HCT116 (cell line): ENCODE results near the gene PRKCQ. TPM values are rescaled to one million over a fixed set of nuclear protein-coding genes. Genes with fewer than 3 reads are reported as not detected.

Experiments used
- ATAC-seq: fragments of 200-7000 bp; cut with Tn5 transposase; 2 replicates; pipeline ENCODE4 v1.9.1; 2020; ENCODE audit warnings: mild to moderate bottlenecking, moderate library complexity
- BruUV-seq: library from RNA; stranded (reverse); fragments of 400-500 nt; replicated peaks from 2 replicates; lab custom pipeline; 2021; lab: Mats Ljungman, UMichigan
- CTCF ChIA-PET: fragments of 300-600 bp; sonication (Branson Sonifier 250); formaldehyde crosslinking; loops from one replicate; lab custom pipeline; 2021; ENCODE audit warnings: antibody characterized with exemption; lab: Charles Lee
- POLR2A ChIA-PET: fragments of 300-600, 350-600 bp; sonication (Branson Sonifier 250); formaldehyde crosslinking; loops from one replicate; lab custom pipeline; 2021; ENCODE audit warnings: antibody characterized with exemption; lab: Charles Lee
- RAD21 ChIA-PET, 2 experiments: fragments of 300-600 bp; sonication (Branson Sonifier 250); formaldehyde crosslinking; loops; one replicate each; lab custom pipeline; 2023; ENCODE audit warnings: low total read pairs in 2 of 2; ENCODE audit not compliant: uncharacterized antibody in 2 of 2, unreplicated experiment in 2 of 2, low non-redundant PET in 1 of 2; lab: Charles Lee
- DNase-seq: peaks from one replicate; pipeline ENCODE4 v3.0.0-alpha.2; 2010; ENCODE audit warnings: low read depth, low spot score
- H2AFZ ChIP-seq: fragments of 200-600 bp; shearing (Covaris generic), sonication (generic); 2 replicates; pipeline ENCODE4 v1.6.1; 2017; ENCODE audit warnings: low read depth, mixed run types, mixed read lengths, antibody characterized with exemption, low read length; ENCODE audit not compliant: poor library complexity, severe bottlenecking
- H3K27ac ChIP-seq: 2 replicates; pipeline ENCODE4 v1.5.1; 2012; ENCODE audit warnings: low read depth, low read length
- H3K27me3 ChIP-seq: fragments of 200-600 bp; sonication (generic); 2 replicates; pipeline ENCODE4 v1.6.1; 2016; ENCODE audit warnings: mixed run types, low read length, mixed read lengths; ENCODE audit not compliant: insufficient read depth
- H3K36me3 ChIP-seq, 2 experiments: fragments of 200-500 bp in 1 of 2; fragments of 200-600 bp in 1 of 2; sonication (Bioruptor generic) in 1 of 2; sonication (generic) in 1 of 2; 2 replicates each; pipeline versions ENCODE4 v1.5.1 to v1.6.1; 2014 to 2016; ENCODE audit warnings: low read length in 2 of 2, inconsistent platforms in 1 of 2, mixed read lengths in 1 of 2, mixed run types in 1 of 2; ENCODE audit not compliant: insufficient read depth in 2 of 2, control insufficient read depth in 1 of 2
- H3K4me1 ChIP-seq, 2 experiments: fragments of 200-600 bp in 1 of 2; sonication (generic) in 1 of 2; 2 replicates each; pipeline versions ENCODE4 v1.5.1 to v1.6.1; 2012 to 2017; ENCODE audit warnings: low read length in 2 of 2, inconsistent platforms in 1 of 2, mild to moderate bottlenecking in 1 of 2, mixed read lengths in 1 of 2, mixed run types in 1 of 2, moderate library complexity in 1 of 2; ENCODE audit not compliant: insufficient read depth in 2 of 2, control insufficient read depth in 1 of 2
- H3K4me2 ChIP-seq: fragments of 200-600 bp; sonication (generic); 2 replicates; pipeline ENCODE4 v1.6.1; 2017; ENCODE audit warnings: mixed run types, low read length, mixed read lengths
- H3K4me3 ChIP-seq, 2 experiments: fragments of 200-600 bp in 1 of 2; sonication (generic) in 1 of 2; replicated peaks in 1 of 2; 2 replicates each; pipeline ENCODE4 v1.5.1; 2011 to 2016; ENCODE audit warnings: low read length in 2 of 2, control low read depth in 1 of 2, low read depth in 1 of 2, mild to moderate bottlenecking in 1 of 2, mixed read lengths in 1 of 2, mixed run types in 1 of 2
- H3K79me2 ChIP-seq: fragments of 200-600 bp; sonication (generic); 2 replicates; pipeline ENCODE4 v1.6.1; 2017; ENCODE audit warnings: mild to moderate bottlenecking, mixed run types, low read length, moderate library complexity, mixed read lengths; ENCODE audit not compliant: insufficient read depth
- H3K9ac ChIP-seq: fragments of 200-600 bp; sonication (generic); 2 replicates; pipeline ENCODE4 v1.6.1; 2016; ENCODE audit warnings: low read length, mixed read lengths
- H3K9me2 ChIP-seq: fragments of 200-600 bp; sonication (generic), shearing (Covaris generic); 2 replicates; pipeline ENCODE4 v1.6.1; 2017; ENCODE audit warnings: mixed run types, mild to moderate bottlenecking, moderate library complexity; ENCODE audit not compliant: insufficient read depth
- H3K9me3 ChIP-seq, 2 experiments: fragments of 200-500 bp in 1 of 2; fragments of 200-600 bp in 1 of 2; sonication (Bioruptor generic) in 1 of 2; sonication (generic) in 1 of 2; 2 replicates each; pipeline ENCODE4 v1.6.1; 2014 to 2017; ENCODE audit warnings: low read length in 2 of 2, mixed read lengths in 2 of 2, inconsistent platforms in 1 of 2, low read depth in 1 of 2, mild to moderate bottlenecking in 1 of 2, mixed run types in 1 of 2, moderate library complexity in 1 of 2; ENCODE audit not compliant: control insufficient read depth in 1 of 2, insufficient read depth in 1 of 2
- H4K20me1 ChIP-seq: fragments of 200-600 bp; sonication (generic), shearing (Covaris generic); 2 replicates; pipeline ENCODE4 v1.6.1; 2017; ENCODE audit warnings: mixed run types, mild to moderate bottlenecking, moderate library complexity; ENCODE audit not compliant: insufficient read depth
- CEBPB ChIP-seq: IDR thresholded peaks from 2 replicates; pipeline ENCODE4 v1.6.1; 2012; ENCODE audit warnings: low read depth
- EGR1 ChIP-seq: IDR thresholded peaks from 2 replicates; pipeline ENCODE4 v1.6.1; 2012; ENCODE audit warnings: low read depth
- ELF1 ChIP-seq: IDR thresholded peaks from 2 replicates; pipeline ENCODE4 v1.6.1; 2012; ENCODE audit warnings: low read depth, borderline replicate concordance
- EZH2 ChIP-seq: fragments of 200-600 bp; sonication (generic); IDR thresholded peaks from 2 replicates; pipeline ENCODE4 v1.6.1; 2017; ENCODE audit warnings: antibody characterized with exemption, mixed run types
- EZH2phosphoT487 ChIP-seq: fragments of 200-600 bp; IDR thresholded peaks from 2 replicates; pipeline ENCODE4 v1.6.1; 2018; ENCODE audit warnings: antibody characterized with exemption, borderline replicate concordance
- FOSL1 ChIP-seq: IDR thresholded peaks from 2 replicates; pipeline ENCODE4 v1.6.1; 2012; ENCODE audit warnings: low read depth
- JUND ChIP-seq: IDR thresholded peaks from 2 replicates; pipeline ENCODE4 v1.6.1; 2012
- RAD21 ChIP-seq: IDR thresholded peaks from 2 replicates; pipeline ENCODE4 v1.6.1; 2012; ENCODE audit warnings: low read depth, mild to moderate bottlenecking
- SIN3A ChIP-seq: IDR thresholded peaks from 2 replicates; pipeline ENCODE4 v1.6.1; 2012; ENCODE audit warnings: low read depth
- SP1 ChIP-seq: IDR thresholded peaks from 2 replicates; pipeline ENCODE4 v1.6.1; 2012; ENCODE audit warnings: low read depth
- TCF7L2 ChIP-seq: IDR thresholded peaks from 2 replicates; pipeline ENCODE4 v1.7.0; 2011; ENCODE audit warnings: borderline replicate concordance, inconsistent platforms; ENCODE audit not compliant: insufficient read depth, insufficient read length; ENCODE audit errors: extremely low read depth
- YY1 ChIP-seq: IDR thresholded peaks from 2 replicates; pipeline ENCODE4 v1.6.1; 2011; ENCODE audit warnings: low read length, low read depth, moderate library complexity, mild to moderate bottlenecking; ENCODE audit not compliant: insufficient replicate concordance; ENCODE audit errors: extremely low read depth
- ZFX ChIP-seq: fragments of 450-650 bp; IDR thresholded peaks from 2 replicates; pipeline ENCODE4 v1.6.1; 2017
- intact Hi-C: fragments of 100-400 bp; cut with micrococcal nuclease; formaldehyde crosslinking; loops from 2 replicates; pipeline ENCODE4 v1.10.0; 2022
- total RNA-seq: library from RNA; stranded (reverse); gene quantifications from one replicate; pipeline ENCODE4 v1.2.1, GENCODE V29; 2021; ENCODE audit not compliant: unreplicated experiment
- TF ChIP-seq, protein P1 (sequence below): IDR thresholded peaks from 2 replicates; pipeline ENCODE4 v1.6.1; 2011; ENCODE audit warnings: mild to moderate bottlenecking, low read length, moderate library complexity; ENCODE audit not compliant: insufficient replicate concordance; ENCODE audit errors: extremely low read depth
- TF ChIP-seq, protein P2 (sequence below), 3 experiments: fragments of 200-600 bp in 1 of 3; sonication (generic) in 1 of 3; IDR thresholded peaks in 2 of 3; conservative IDR thresholded peaks in 1 of 3; 2 replicates each; pipeline ENCODE4 v1.5.1; 2012 to 2017; ENCODE audit warnings: low read depth in 2 of 3, low read length in 2 of 3, antibody characterized with exemption in 1 of 3, borderline replicate concordance in 1 of 3, control low read depth in 1 of 3, mild to moderate bottlenecking in 1 of 3, mixed read lengths in 1 of 3, mixed run types in 1 of 3, moderate library complexity in 1 of 3; ENCODE audit not compliant: insufficient read depth in 1 of 3
- TF ChIP-seq, protein P3 (sequence below): IDR thresholded peaks from 2 replicates; pipeline ENCODE4 v1.6.1; 2012
- TF ChIP-seq, protein P4 (sequence below): IDR thresholded peaks from 2 replicates; pipeline ENCODE4 v1.6.1; 2012

Gene PRKCQ
- total RNA-seq, 1 experiment from 2014 or later = 0.54 TPM

DNA sequence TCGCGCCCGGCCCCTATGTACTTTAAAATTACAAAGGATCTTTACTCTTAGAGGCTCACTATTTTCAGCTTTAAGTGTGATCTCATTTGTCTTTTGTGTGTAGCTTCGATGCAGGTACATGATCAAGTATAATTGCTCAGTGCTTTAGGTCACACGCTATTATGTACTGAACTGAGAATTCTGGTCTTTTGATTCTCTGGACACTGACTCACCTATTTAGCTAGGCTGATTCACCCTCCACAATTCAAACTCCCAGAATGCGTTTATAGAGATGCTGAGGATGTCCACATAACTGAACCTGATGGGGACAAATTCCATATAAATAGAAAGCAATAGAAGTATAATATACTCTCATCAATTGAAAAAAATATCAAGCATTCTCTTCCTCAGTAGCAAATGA lies 57.8 kb downstream of the PRKCQ start:
- no peaks in the 10 kb centered on the region for H4K20me1 ChIP-seq
- H3K4me2 ChIP-seq = no peak overlapping the region
- no TSS peak for BruUV-seq
- no peak overlapping the region for H3K4me3 ChIP-seq
- H3K27ac ChIP-seq = no peak overlapping the region
- no peaks in the 10 kb centered on the region for H3K9me2 ChIP-seq
- H3K79me2 ChIP-seq = no peaks in the 10 kb centered on the region
- no peaks in the 10 kb centered on the region for H3K36me3 ChIP-seq
- no peak for TF ChIP-seq TCF7L2
- TF ChIP-seq FOSL1 = no peak
- no peak for TF ChIP-seq SIN3A
- no peak for TF ChIP-seq EZH2phosphoT487
- no peak for TF ChIP-seq YY1
- no peak for TF ChIP-seq JUND
- TF ChIP-seq, protein P1, sequence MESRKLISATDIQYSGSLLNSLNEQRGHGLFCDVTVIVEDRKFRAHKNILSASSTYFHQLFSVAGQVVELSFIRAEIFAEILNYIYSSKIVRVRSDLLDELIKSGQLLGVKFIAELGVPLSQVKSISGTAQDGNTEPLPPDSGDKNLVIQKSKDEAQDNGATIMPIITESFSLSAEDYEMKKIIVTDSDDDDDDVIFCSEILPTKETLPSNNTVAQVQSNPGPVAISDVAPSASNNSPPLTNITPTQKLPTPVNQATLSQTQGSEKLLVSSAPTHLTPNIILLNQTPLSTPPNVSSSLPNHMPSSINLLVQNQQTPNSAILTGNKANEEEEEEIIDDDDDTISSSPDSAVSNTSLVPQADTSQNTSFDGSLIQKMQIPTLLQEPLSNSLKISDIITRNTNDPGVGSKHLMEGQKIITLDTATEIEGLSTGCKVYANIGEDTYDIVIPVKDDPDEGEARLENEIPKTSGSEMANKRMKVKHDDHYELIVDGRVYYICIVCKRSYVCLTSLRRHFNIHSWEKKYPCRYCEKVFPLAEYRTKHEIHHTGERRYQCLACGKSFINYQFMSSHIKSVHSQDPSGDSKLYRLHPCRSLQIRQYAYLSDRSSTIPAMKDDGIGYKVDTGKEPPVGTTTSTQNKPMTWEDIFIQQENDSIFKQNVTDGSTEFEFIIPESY = no peak
- TF ChIP-seq, protein P2, sequence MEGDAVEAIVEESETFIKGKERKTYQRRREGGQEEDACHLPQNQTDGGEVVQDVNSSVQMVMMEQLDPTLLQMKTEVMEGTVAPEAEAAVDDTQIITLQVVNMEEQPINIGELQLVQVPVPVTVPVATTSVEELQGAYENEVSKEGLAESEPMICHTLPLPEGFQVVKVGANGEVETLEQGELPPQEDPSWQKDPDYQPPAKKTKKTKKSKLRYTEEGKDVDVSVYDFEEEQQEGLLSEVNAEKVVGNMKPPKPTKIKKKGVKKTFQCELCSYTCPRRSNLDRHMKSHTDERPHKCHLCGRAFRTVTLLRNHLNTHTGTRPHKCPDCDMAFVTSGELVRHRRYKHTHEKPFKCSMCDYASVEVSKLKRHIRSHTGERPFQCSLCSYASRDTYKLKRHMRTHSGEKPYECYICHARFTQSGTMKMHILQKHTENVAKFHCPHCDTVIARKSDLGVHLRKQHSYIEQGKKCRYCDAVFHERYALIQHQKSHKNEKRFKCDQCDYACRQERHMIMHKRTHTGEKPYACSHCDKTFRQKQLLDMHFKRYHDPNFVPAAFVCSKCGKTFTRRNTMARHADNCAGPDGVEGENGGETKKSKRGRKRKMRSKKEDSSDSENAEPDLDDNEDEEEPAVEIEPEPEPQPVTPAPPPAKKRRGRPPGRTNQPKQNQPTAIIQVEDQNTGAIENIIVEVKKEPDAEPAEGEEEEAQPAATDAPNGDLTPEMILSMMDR (IDR thresholded peaks at IDR 0.05 in 2 of 3, conservative IDR thresholded peaks at IDR 0.05 in 1 of 3; ENCODE audit: borderline replicate concordance in 1 of 3, insufficient read depth in 1 of 3, low read depth in 2 of 3, low read length in 2 of 3) = no peak
- no peak for TF ChIP-seq SP1
- TF ChIP-seq, protein P3, sequence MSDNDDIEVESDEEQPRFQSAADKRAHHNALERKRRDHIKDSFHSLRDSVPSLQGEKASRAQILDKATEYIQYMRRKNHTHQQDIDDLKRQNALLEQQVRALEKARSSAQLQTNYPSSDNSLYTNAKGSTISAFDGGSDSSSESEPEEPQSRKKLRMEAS = no peak
- TF ChIP-seq ZFX = no peak
- TF ChIP-seq, protein P4, sequence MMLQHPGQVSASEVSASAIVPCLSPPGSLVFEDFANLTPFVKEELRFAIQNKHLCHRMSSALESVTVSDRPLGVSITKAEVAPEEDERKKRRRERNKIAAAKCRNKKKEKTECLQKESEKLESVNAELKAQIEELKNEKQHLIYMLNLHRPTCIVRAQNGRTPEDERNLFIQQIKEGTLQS = no peak
- TF ChIP-seq EZH2 = no peak
- no peak for TF ChIP-seq RAD21
- no peak for TF ChIP-seq CEBPB
- no peak for TF ChIP-seq ELF1
- TF ChIP-seq EGR1 = no peak
- DNase-seq (no peak), ATAC-seq (no peak)
- intact Hi-C loops = no loop called here
- ChIA-PET CTCF (no interaction called here), RAD21 (no interaction called here), POLR2A (no interaction called here)
- H3K9me3 ChIP-seq = no peaks in the 10 kb centered on the region
- no peak overlapping the region for H3K9ac ChIP-seq
- H2AFZ ChIP-seq = no peak overlapping the region
- H3K27me3 ChIP-seq = peaks cover 59% of the 10 kb centered on the region
- no peaks in the 10 kb centered on the region for H3K4me1 ChIP-seq
